GM12878 (cell line): Measurements from ENCODE around the gene PPP4C. TPM values are rescaled to one million over a fixed set of nuclear protein-coding genes. Genes with fewer than 3 reads are reported as not detected.

Experiments
- ATAC-seq: fragments of 200-7000 bp; cut with Tn5 transposase; 3 replicates; pipeline ENCODE4 v1.9.1; 2020; ENCODE audit warnings: mild to moderate bottlenecking, moderate library complexity
- BruUV-seq: library from RNA; stranded (reverse); fragments of 400-500 nt; replicated peaks from 2 replicates; lab custom pipeline; 2021; lab: Mats Ljungman, UMichigan
- CTCF ChIA-PET: fragments of 300-600 bp; sonication (Branson Sonifier 250); formaldehyde crosslinking; extraction: SDS; loops from one replicate; lab custom pipeline; 2021; ENCODE audit warnings: inconsistent platforms; lab: Yijun Ruan, JAX
- POLR2A ChIA-PET: fragments of 350-600 bp; formaldehyde crosslinking; extraction: SDS; loops from one replicate; lab custom pipeline; 2021; ENCODE audit warnings: inconsistent platforms; lab: Charles Lee
- RAD21 ChIA-PET: fragments of 300-600 bp; sonication (Branson Sonifier 250); formaldehyde crosslinking; loops from one replicate; lab custom pipeline; 2023; ENCODE audit warnings: antibody characterized with exemption; ENCODE audit not compliant: unreplicated experiment; lab: Charles Lee
- SMC1A ChIA-PET: fragments of 300-600 bp; sonication (Branson Sonifier 250); formaldehyde crosslinking; loops from one replicate; lab custom pipeline; 2023; ENCODE audit not compliant: unreplicated experiment, uncharacterized antibody; lab: Charles Lee
- DNase-seq: peaks from one replicate; pipeline ENCODE4 v3.0.0-alpha.2; 2011; ENCODE audit warnings: low read depth, low spot score
- FAIRE-seq: peaks from 3 replicates; lab custom pipeline; 2011; peaks lifted over from hg19 to GRCh38; lab: Jason Lieb, UNC
- H2AFZ ChIP-seq: 2 replicates; pipeline ENCODE4 v1.6.0; 2011; ENCODE audit warnings: low read depth, low read length, control low read depth; ENCODE audit not compliant: control insufficient read depth
- H3K27ac ChIP-seq: 2 replicates; pipeline ENCODE4 v1.5.1; 2011; ENCODE audit warnings: control low read depth; ENCODE audit not compliant: control insufficient read depth, insufficient read depth
- H3K27me3 ChIP-seq, 2 experiments: replicated peaks in 1 of 2; 2 replicates each; pipeline versions ENCODE4 v1.6.0 to v1.6.1; 2011; ENCODE audit warnings: low read length in 1 of 2; ENCODE audit not compliant: control insufficient read depth in 2 of 2, insufficient read depth in 2 of 2
- H3K36me3 ChIP-seq, 2 experiments: 2 replicates each; pipeline ENCODE4 v1.5.1; 2011; ENCODE audit warnings: low read length in 1 of 2; ENCODE audit not compliant: control insufficient read depth in 2 of 2, insufficient read depth in 2 of 2
- H3K4me1 ChIP-seq: 2 replicates; pipeline ENCODE4 v1.6.1; 2011; ENCODE audit warnings: mild to moderate bottlenecking, low read length, moderate library complexity, mixed read lengths; ENCODE audit not compliant: control insufficient read depth, insufficient read depth
- H3K4me2 ChIP-seq: 2 replicates; pipeline ENCODE4 v1.6.0; 2011; ENCODE audit warnings: control low read depth; ENCODE audit not compliant: control insufficient read depth, insufficient read depth
- H3K4me3 ChIP-seq: fragments of 200-600 bp; sonication (generic); 2 replicates; pipeline ENCODE4 v1.5.1; 2016
- H3K79me2 ChIP-seq: 2 replicates; pipeline ENCODE4 v1.6.0; 2011; ENCODE audit warnings: low read length; ENCODE audit not compliant: control insufficient read depth, insufficient read depth
- H3K9ac ChIP-seq: 2 replicates; pipeline ENCODE4 v1.8.0; 2011; ENCODE audit warnings: low read length, control low read depth, mixed read lengths; ENCODE audit not compliant: control insufficient read depth, insufficient read depth
- H3K9me3 ChIP-seq: replicated peaks from 3 replicates; pipeline ENCODE4 v1.5.1; 2011; ENCODE audit warnings: mild to moderate bottlenecking, low read length; ENCODE audit not compliant: control insufficient read depth, insufficient read depth
- H4K20me1 ChIP-seq: 2 replicates; pipeline ENCODE4 v1.6.0; 2011; ENCODE audit not compliant: control insufficient read depth, insufficient read depth
- BMI1 ChIP-seq: fragments of 450-650 bp; IDR thresholded peaks from 2 replicates; pipeline ENCODE4 v1.6.1; 2016; ENCODE audit warnings: mild to moderate bottlenecking, moderate library complexity, borderline replicate concordance
- BRCA1 ChIP-seq: IDR thresholded peaks from 2 replicates; pipeline ENCODE4 v1.6.1; 2011; ENCODE audit warnings: low read depth, low read length, improper control_type of control experiment
- CBX3 ChIP-seq: fragments of 200-600 bp; sonication (generic); IDR thresholded peaks from 2 replicates; pipeline ENCODE4 v1.6.1; 2016; ENCODE audit warnings: low read depth, borderline replicate concordance
- EED ChIP-seq: sonication (generic); IDR thresholded peaks from 2 replicates; pipeline ENCODE4 v1.6.1; 2016; ENCODE audit warnings: antibody characterized with exemption, low read depth
- EP300 ChIP-seq, 2 experiments: fragments of 150-350 bp in 1 of 2; IDR thresholded peaks; 2 replicates each; pipeline ENCODE4 v1.6.1; 2011 to 2012; ENCODE audit warnings: low read depth in 2 of 2, low read length in 2 of 2, borderline replicate concordance in 1 of 2, improper control_type of control experiment in 1 of 2, inconsistent platforms in 1 of 2; ENCODE audit not compliant: control insufficient read depth in 1 of 2
- KLF5 ChIP-seq: fragments of 450-650 bp; IDR thresholded peaks from 2 replicates; pipeline ENCODE4 v1.6.1; 2014; ENCODE audit warnings: mild to moderate bottlenecking; ENCODE audit not compliant: partially characterized antibody
- NFYA ChIP-seq: IDR thresholded peaks from 2 replicates; pipeline ENCODE4 v1.6.1; 2011; ENCODE audit warnings: low read depth, mild to moderate bottlenecking, low read length, improper control_type of control experiment, borderline replicate concordance
- PAX5 ChIP-seq: IDR thresholded peaks from 2 replicates; pipeline ENCODE4 v1.6.1; 2011; ENCODE audit warnings: low read depth, low read length, borderline replicate concordance
- TCF3 ChIP-seq: IDR thresholded peaks from 2 replicates; pipeline ENCODE4 v1.6.1; 2012; ENCODE audit warnings: low read depth, mild to moderate bottlenecking, low read length, borderline replicate concordance; ENCODE audit not compliant: insufficient read depth
- ZNF274 ChIP-seq: IDR thresholded peaks from one replicate; pipeline ENCODE4 v1.8.0; 2011; ENCODE audit not compliant: insufficient read length, insufficient read depth
- WGBS: methylation state at CpG from one replicate; pipeline ENCODE4 v1.1.6; 2016; ENCODE audit warnings: low lambda C conversion rate; ENCODE audit not compliant: insufficient replicate concordance, insufficient coverage; ENCODE audit errors: missing lambda C conversion rate; 5-methylcytosine and 5-hydroxymethylcytosine counted together
- in situ Hi-C: fragments of 300-500 bp; cut with MboI; formaldehyde crosslinking; loops from 9 replicates; pipeline ENCODE4 v1.14.3; 2018; ENCODE audit warnings: mixed read lengths
- intact Hi-C: fragments of 100-400 bp; cut with micrococcal nuclease; formaldehyde crosslinking; loops from one replicate; pipeline ENCODE4 v1.14.2; 2022; ENCODE audit not compliant: unreplicated experiment
- polyA plus RNA-seq, 11 experiments: library from polyadenylated mRNA; depleted of rRNA in 4 of 11; unstranded in 6 of 11; stranded (reverse) in 5 of 11; fragments of >200 nt; fragmentation: Nextera tagmentation in 4 of 11; fragmentation: Illumina TruSeq in 1 of 11; extraction: Ambion mirVana in 4 of 11; extraction: Trizol in 1 of 11; gene quantifications; 1 replicate in 1 of 11; 2 replicates in 10 of 11; pipeline versions ENCODE4 v1.2.1 to v1.2.3, GENCODE V29; 2011 to 2016; ENCODE audit warnings: inconsistent platforms in 2 of 11, missing spikeins in 2 of 11, low read depth in 1 of 11
- total RNA-seq, 4 experiments: library from RNA; depleted of rRNA in 3 of 4; stranded (reverse); fragments of >200 nt in 3 of 4; fragmentation: Illumina TruSeq in 1 of 4; extraction: Trizol in 1 of 4; gene quantifications; 2 replicates each; pipeline versions ENCODE4 v1.2.1 to v1.2.3, GENCODE V29; 2013 to 2021
- TF ChIP-seq, protein P1 (sequence below): fragments of 450-650 bp; IDR thresholded peaks from 2 replicates; pipeline ENCODE4 v1.6.1; 2017; ENCODE audit warnings: mild to moderate bottlenecking, moderate library complexity
- TF ChIP-seq, protein P2 (sequence below): fragments of 450-650 bp; IDR thresholded peaks from 2 replicates; pipeline ENCODE4 v1.6.1; 2014; ENCODE audit warnings: mild to moderate bottlenecking
- TF ChIP-seq, protein P3 (sequence below): IDR thresholded peaks from 2 replicates; pipeline ENCODE4 v1.6.1; 2011; ENCODE audit warnings: low read depth, mild to moderate bottlenecking, low read length, moderate library complexity, borderline replicate concordance; ENCODE audit errors: extremely low read depth
- TF ChIP-seq, protein P4 (sequence below): fragments of 450-650 bp; IDR thresholded peaks from 2 replicates; pipeline ENCODE4 v1.6.1; 2017; ENCODE audit warnings: antibody characterized with exemption, mild to moderate bottlenecking, moderate library complexity

The PPP4C gene
- total and polyA plus RNA-seq, 10 of the 15 experiments (the other 5 are each of a cell fraction or from before 2014, with no cell fraction given) = 2.7 to 240 (median 124) TPM

DNA sequence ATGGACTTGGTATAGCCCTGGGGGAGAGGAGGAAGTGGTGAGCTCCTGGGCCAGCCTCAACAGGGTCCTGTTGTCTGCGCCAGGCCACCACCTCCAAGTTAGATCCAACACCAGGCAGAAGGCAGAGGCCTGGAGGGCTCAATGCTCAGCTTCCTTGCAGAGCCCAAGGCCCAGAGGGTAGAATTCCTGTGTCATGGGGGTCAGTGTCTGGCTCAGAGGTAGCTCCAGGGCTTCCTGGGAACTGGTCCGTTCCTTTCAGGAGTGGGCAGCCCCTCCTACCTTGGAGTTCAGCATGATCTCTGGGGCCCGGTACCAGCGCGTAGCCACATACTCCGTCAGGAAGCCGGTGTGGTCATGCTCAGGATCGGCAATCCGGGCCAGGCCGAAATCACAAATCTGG, 42.0 kb downstream of the PPP4C start (continued):
- TF ChIP-seq, protein P1, sequence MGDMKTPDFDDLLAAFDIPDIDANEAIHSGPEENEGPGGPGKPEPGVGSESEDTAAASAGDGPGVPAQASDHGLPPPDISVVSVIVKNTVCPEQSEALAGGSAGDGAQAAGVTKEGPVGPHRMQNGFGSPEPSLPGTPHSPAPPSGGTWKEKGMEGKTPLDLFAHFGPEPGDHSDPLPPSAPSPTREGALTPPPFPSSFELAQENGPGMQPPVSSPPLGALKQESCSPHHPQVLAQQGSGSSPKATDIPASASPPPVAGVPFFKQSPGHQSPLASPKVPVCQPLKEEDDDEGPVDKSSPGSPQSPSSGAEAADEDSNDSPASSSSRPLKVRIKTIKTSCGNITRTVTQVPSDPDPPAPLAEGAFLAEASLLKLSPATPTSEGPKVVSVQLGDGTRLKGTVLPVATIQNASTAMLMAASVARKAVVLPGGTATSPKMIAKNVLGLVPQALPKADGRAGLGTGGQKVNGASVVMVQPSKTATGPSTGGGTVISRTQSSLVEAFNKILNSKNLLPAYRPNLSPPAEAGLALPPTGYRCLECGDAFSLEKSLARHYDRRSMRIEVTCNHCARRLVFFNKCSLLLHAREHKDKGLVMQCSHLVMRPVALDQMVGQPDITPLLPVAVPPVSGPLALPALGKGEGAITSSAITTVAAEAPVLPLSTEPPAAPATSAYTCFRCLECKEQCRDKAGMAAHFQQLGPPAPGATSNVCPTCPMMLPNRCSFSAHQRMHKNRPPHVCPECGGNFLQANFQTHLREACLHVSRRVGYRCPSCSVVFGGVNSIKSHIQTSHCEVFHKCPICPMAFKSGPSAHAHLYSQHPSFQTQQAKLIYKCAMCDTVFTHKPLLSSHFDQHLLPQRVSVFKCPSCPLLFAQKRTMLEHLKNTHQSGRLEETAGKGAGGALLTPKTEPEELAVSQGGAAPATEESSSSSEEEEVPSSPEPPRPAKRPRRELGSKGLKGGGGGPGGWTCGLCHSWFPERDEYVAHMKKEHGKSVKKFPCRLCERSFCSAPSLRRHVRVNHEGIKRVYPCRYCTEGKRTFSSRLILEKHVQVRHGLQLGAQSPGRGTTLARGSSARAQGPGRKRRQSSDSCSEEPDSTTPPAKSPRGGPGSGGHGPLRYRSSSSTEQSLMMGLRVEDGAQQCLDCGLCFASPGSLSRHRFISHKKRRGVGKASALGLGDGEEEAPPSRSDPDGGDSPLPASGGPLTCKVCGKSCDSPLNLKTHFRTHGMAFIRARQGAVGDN = no peak
- TF ChIP-seq BRCA1 (no peak), NFYA (no peak)

DNA sequence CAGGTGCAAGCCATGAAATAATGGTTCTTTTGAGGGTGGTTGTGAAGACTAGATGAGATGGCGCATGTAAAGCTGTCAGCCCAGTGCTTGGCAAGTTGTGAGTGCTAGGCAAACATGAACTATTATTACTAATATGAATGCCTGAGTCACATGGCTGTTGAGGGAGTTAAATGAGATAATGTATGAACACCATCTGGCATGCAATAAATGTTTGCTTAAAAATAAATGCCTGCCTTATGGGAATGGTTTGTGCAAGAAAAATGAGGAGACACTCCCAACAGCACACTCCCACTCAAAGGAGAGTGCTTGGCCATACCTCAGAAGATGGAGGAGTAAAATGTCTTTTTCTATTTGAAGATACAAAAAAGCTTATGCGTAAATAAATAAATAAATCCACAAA, 43.6 kb downstream of the PPP4C start:
- ChIA-PET CTCF (interaction anchor here (0.9 kb wide), 1 partner anchor 35 kb away, joined by 5 read pairs; no protein-coding TSS in a partner anchor), RAD21 (interaction anchor here (1.6 to 1.7 kb wide), 2 partner anchors 8 to 66 kb away, joined by 4 to 5 read pairs; no protein-coding TSS in a partner anchor), POLR2A (interaction anchor here (1.5 kb wide), 1 partner anchor 66 kb away, joined by 3 read pairs; no protein-coding TSS in a partner anchor), SMC1A (no interaction called here)
- Histone ChIP-seq H3K4me2 (no peak overlapping the region), H3K36me3 (no peaks in the 10 kb centered on the region; a peak in 1 of 4 replicates), H3K4me1 (peaks cover 11% of the 10 kb centered on the region), H3K4me3 (no peak overlapping the region), H4K20me1 (no peaks in the 10 kb centered on the region), H3K79me2 (no peaks in the 10 kb centered on the region; the same call in 1 of the 2 replicates), H3K27me3 (no peaks in the 10 kb centered on the region), H3K27ac (no peak overlapping the region), H2AFZ (no peak overlapping the region), H3K9me3 (no peaks in the 10 kb centered on the region), H3K9ac (no peak overlapping the region)
- ATAC-seq (no peak), FAIRE-seq (no peak), DNase-seq (no peak)
- intact Hi-C loops = no loop called here
- in situ Hi-C loops = no loop called here
- 98% methylated on average over 2 of the region's 2 CpGs for WGBS
- BruUV-seq = no TSS peak
- TF ChIP-seq, protein P2, sequence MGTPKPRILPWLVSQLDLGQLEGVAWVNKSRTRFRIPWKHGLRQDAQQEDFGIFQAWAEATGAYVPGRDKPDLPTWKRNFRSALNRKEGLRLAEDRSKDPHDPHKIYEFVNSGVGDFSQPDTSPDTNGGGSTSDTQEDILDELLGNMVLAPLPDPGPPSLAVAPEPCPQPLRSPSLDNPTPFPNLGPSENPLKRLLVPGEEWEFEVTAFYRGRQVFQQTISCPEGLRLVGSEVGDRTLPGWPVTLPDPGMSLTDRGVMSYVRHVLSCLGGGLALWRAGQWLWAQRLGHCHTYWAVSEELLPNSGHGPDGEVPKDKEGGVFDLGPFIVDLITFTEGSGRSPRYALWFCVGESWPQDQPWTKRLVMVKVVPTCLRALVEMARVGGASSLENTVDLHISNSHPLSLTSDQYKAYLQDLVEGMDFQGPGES = no peak
- TF ChIP-seq, protein P3, sequence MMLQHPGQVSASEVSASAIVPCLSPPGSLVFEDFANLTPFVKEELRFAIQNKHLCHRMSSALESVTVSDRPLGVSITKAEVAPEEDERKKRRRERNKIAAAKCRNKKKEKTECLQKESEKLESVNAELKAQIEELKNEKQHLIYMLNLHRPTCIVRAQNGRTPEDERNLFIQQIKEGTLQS = no peak
- TF ChIP-seq BMI1 (no peak), EED (no peak), PAX5 (no peak), CBX3 (no peak), KLF5 (no peak), TCF3 (no peak), ZNF274 (no peak), EP300 (IDR thresholded peaks at IDR 0.05; ENCODE audit: borderline replicate concordance in 1 of 2, control insufficient read depth in 1 of 2, low read depth in 2 of 2, low read length in 2 of 2) (no peak)
- TF ChIP-seq, protein P4, sequence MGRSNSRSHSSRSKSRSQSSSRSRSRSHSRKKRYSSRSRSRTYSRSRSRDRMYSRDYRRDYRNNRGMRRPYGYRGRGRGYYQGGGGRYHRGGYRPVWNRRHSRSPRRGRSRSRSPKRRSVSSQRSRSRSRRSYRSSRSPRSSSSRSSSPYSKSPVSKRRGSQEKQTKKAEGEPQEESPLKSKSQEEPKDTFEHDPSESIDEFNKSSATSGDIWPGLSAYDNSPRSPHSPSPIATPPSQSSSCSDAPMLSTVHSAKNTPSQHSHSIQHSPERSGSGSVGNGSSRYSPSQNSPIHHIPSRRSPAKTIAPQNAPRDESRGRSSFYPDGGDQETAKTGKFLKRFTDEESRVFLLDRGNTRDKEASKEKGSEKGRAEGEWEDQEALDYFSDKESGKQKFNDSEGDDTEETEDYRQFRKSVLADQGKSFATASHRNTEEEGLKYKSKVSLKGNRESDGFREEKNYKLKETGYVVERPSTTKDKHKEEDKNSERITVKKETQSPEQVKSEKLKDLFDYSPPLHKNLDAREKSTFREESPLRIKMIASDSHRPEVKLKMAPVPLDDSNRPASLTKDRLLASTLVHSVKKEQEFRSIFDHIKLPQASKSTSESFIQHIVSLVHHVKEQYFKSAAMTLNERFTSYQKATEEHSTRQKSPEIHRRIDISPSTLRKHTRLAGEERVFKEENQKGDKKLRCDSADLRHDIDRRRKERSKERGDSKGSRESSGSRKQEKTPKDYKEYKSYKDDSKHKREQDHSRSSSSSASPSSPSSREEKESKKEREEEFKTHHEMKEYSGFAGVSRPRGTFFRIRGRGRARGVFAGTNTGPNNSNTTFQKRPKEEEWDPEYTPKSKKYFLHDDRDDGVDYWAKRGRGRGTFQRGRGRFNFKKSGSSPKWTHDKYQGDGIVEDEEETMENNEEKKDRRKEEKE = no peak
